DND-41 (cell line): ENCODE results near the gene DOC2A.
A peak's percentile ranks its signal among the peaks of the same experiment; 100 is the strongest.
"Not testable (repeated sequence)": the region's sequence is repeated elsewhere in the genome, so short reads cannot be mapped to it uniquely, and the experiment has no call there.

Experiments used
- ATAC-seq: fragments of 200-7000 bp; cut with Tn5 transposase; 3 replicates; pipeline ENCODE4 v1.9.1; 2021; ENCODE audit warnings: low read depth; ENCODE audit not compliant: insufficient read depth
- DNase-seq: peaks from one replicate; pipeline ENCODE4 v3.0.0-alpha.2; 2020
- H2AFZ ChIP-seq: 2 replicates; pipeline ENCODE4 v1.6.0; 2012; ENCODE audit warnings: low read depth, low read length
- H3K27ac ChIP-seq: 2 replicates; pipeline ENCODE4 v1.5.1; 2012; ENCODE audit warnings: low read length, inconsistent platforms
- H3K27me3 ChIP-seq: fragments of 200-600 bp; sonication (generic); 2 replicates; pipeline ENCODE4 v1.6.0; 2012; ENCODE audit warnings: low read length, mild to moderate bottlenecking, inconsistent platforms; ENCODE audit not compliant: insufficient read depth, poor library complexity
- H3K36me3 ChIP-seq: 2 replicates; pipeline ENCODE4 v1.5.1; 2012; ENCODE audit warnings: low read length, inconsistent platforms; ENCODE audit not compliant: insufficient read depth
- H3K4me1 ChIP-seq: 2 replicates; pipeline ENCODE4 v1.5.1; 2012; ENCODE audit warnings: mild to moderate bottlenecking, low read length; ENCODE audit not compliant: insufficient read depth
- H3K4me2 ChIP-seq: 2 replicates; pipeline ENCODE4 v1.6.0; 2012; ENCODE audit warnings: mild to moderate bottlenecking, moderate library complexity, low read length, inconsistent platforms; ENCODE audit not compliant: insufficient read depth
- H3K4me3 ChIP-seq, 2 experiments: fragments of 200-600 bp in 1 of 2; shearing (Covaris generic) in 1 of 2; 2 replicates each; pipeline ENCODE4 v1.5.1; 2012 to 2016; ENCODE audit warnings: inconsistent platforms in 2 of 2, low read length in 2 of 2, mild to moderate bottlenecking in 2 of 2, low read depth in 1 of 2, moderate library complexity in 1 of 2
- H3K79me2 ChIP-seq: 2 replicates; pipeline ENCODE4 v1.6.0; 2012; ENCODE audit warnings: low read length, inconsistent platforms; ENCODE audit not compliant: insufficient read depth
- H3K9ac ChIP-seq: 2 replicates; pipeline ENCODE4 v1.6.0; 2012; ENCODE audit warnings: low read depth, mild to moderate bottlenecking, inconsistent platforms, low read length, moderate library complexity
- H3K9me3 ChIP-seq: 2 replicates; pipeline ENCODE4 v1.5.1; 2012; ENCODE audit warnings: low read length, moderate library complexity, mild to moderate bottlenecking, inconsistent platforms; ENCODE audit not compliant: insufficient read depth, severe bottlenecking
- H4K20me1 ChIP-seq: 2 replicates; pipeline ENCODE4 v1.6.0; 2012; ENCODE audit warnings: low read length; ENCODE audit not compliant: insufficient read depth
- CTCF ChIP-seq: IDR thresholded peaks from 2 replicates; pipeline ENCODE4 v1.5.1; 2012; ENCODE audit warnings: borderline replicate concordance, low read length, moderate library complexity, mild to moderate bottlenecking; ENCODE audit not compliant: poor library complexity, severe bottlenecking; ENCODE audit errors: extremely low read depth
- EZH2 ChIP-seq: IDR thresholded peaks from 3 replicates; pipeline ENCODE4 v1.6.1; 2012; ENCODE audit warnings: borderline replicate concordance, low read depth, mild to moderate bottlenecking, moderate library complexity, low read length, inconsistent platforms; ENCODE audit not compliant: severe bottlenecking

The DOC2A gene

GRCh38 chr16:29962344-29962994, 48.4 kb downstream of the DOC2A start:
- ATAC-seq (no peak), DNase-seq (no peak)
- peaks cover 8% of the 10 kb centered on the region for H3K79me2 ChIP-seq
- peak overlapping the region; percentile 78 for H3K27ac ChIP-seq
- peak overlapping the region; percentile 94 for H2AFZ ChIP-seq
- peak overlapping the region; percentile 97 for H3K4me2 ChIP-seq
- H3K36me3 ChIP-seq = peaks cover 5% of the 10 kb centered on the region; the same call in 1 of the 2 replicates
- TF ChIP-seq CTCF = no peak
- no peak for TF ChIP-seq EZH2
- peak overlapping the region; percentile 63 for H3K9ac ChIP-seq
- no peaks in the 10 kb centered on the region for H3K9me3 ChIP-seq
- peak overlapping the region; percentile 29 to 88; a peak in 3 of 4 replicates for H3K4me3 ChIP-seq
- H3K4me1 ChIP-seq = peaks cover 21% of the 10 kb centered on the region
- H3K27me3 ChIP-seq = no peaks in the 10 kb centered on the region
- no peaks in the 10 kb centered on the region for H4K20me1 ChIP-seq

GRCh38 chr16:29961479-29962343, 49.1 kb downstream of the DOC2A start, which contains the start of gene TMEM219:
Gene TMEM219, plus strand, starts transcription at chr16:29962079. Its CDS starts 1,065 bp downstream, at chr16:29963144.
- peaks cover 21% of the 10 kb centered on the region for H3K4me1 ChIP-seq
- H3K27me3 ChIP-seq = no peaks in the 10 kb centered on the region
- peak within 1 kb of the TSS; percentile 97 for H3K4me2 ChIP-seq
- H4K20me1 ChIP-seq = no peaks in the 10 kb centered on the region
- peak within 1 kb of the TSS; percentile 88 for H3K27ac ChIP-seq
- H3K9ac ChIP-seq = peak within 1 kb of the TSS; percentile 63
- peak within 1 kb of the TSS; percentile 94 for H2AFZ ChIP-seq
- peak; percentile 89 for ATAC-seq
- TF ChIP-seq CTCF (peak; percentile 41), EZH2 (no peak)
- peak; percentile 95 for DNase-seq
- H3K79me2 ChIP-seq = peaks cover 8% of the 10 kb centered on the region
- H3K36me3 ChIP-seq = peaks cover 5% of the 10 kb centered on the region; the same call in 1 of the 2 replicates
- no peaks in the 10 kb centered on the region for H3K9me3 ChIP-seq
- peak within 1 kb of the TSS; percentile 29 to 88; a peak in 3 of 4 replicates for H3K4me3 ChIP-seq

GRCh38 chr16:29961127-29961478, 49.7 kb downstream of the DOC2A start:
- H3K4me3 ChIP-seq = peak overlapping the region; percentile 29 to 88; a peak in 3 of 4 replicates
- H2AFZ ChIP-seq = peak overlapping the region; percentile 87
- H3K79me2 ChIP-seq = peaks cover 8% of the 10 kb centered on the region
- H3K4me2 ChIP-seq = peak overlapping the region; percentile 97
- no peak for TF ChIP-seq EZH2
- TF ChIP-seq CTCF = no peak
- H3K9ac ChIP-seq = peak overlapping the region; percentile 63
- DNase-seq (no peak), ATAC-seq (no peak)
- H3K27ac ChIP-seq = peak overlapping the region; percentile 88
- H4K20me1 ChIP-seq = no peaks in the 10 kb centered on the region
- peaks cover 21% of the 10 kb centered on the region for H3K4me1 ChIP-seq
- H3K9me3 ChIP-seq = no peaks in the 10 kb centered on the region
- peaks cover 5% of the 10 kb centered on the region; the same call in 1 of the 2 replicates for H3K36me3 ChIP-seq
- H3K27me3 ChIP-seq = no peaks in the 10 kb centered on the region

- H3K4me3 ChIP-seq, H2AFZ ChIP-seq, H4K20me1 ChIP-seq, H3K9me3 ChIP-seq, H3K36me3 ChIP-seq, H3K79me2 ChIP-seq, DNase-seq, H3K27me3 ChIP-seq, ATAC-seq, H3K9ac ChIP-seq, H3K27ac ChIP-seq, H3K4me2 ChIP-seq: not testable (repeated sequence)
- peaks cover 21% of the 10 kb centered on the region for H3K4me1 ChIP-seq
Measured at GRCh38 chr16:29959821-29960220, 51.0 kb downstream of the DOC2A start.
